PFSK-1 (cell line): ENCODE results near the gene CES3.

ENCODE experiments used
- FOXP2 ChIP-seq: optimal IDR thresholded peaks from 2 replicates; pipeline ENCODE3; 2011; ENCODE audit warnings: borderline replicate concordance, control low read depth, inconsistent platforms; ENCODE audit not compliant: insufficient read depth; ENCODE audit errors: extremely low read length, extremely low read depth
- POLR2AphosphoS5 ChIP-seq: IDR thresholded peaks from 2 replicates; pipeline ENCODE4 v1.6.1; 2012; ENCODE audit warnings: low read depth, mild to moderate bottlenecking, control low read depth, low read length, moderate library complexity
- SIN3A ChIP-seq: IDR thresholded peaks from 2 replicates; pipeline ENCODE4 v1.6.1; 2012; ENCODE audit warnings: mild to moderate bottlenecking, low read length, moderate library complexity, borderline replicate concordance; ENCODE audit not compliant: insufficient read depth
- TAF1 ChIP-seq: IDR thresholded peaks from 2 replicates; pipeline ENCODE4 v1.6.1; 2012; ENCODE audit warnings: low read length, control low read depth, borderline replicate concordance; ENCODE audit not compliant: insufficient read depth
- TF ChIP-seq, protein P1 (sequence below), 2 experiments: IDR thresholded peaks; 2 replicates each; pipeline versions ENCODE4 v1.6.1 to v1.8.0; 2011 to 2012; ENCODE audit warnings: low read depth in 2 of 2, low read length in 2 of 2, control low read depth in 1 of 2, inconsistent platforms in 1 of 2, mild to moderate bottlenecking in 1 of 2, moderate library complexity in 1 of 2; ENCODE audit not compliant: insufficient read depth in 1 of 2

Gene CES3

DNA sequence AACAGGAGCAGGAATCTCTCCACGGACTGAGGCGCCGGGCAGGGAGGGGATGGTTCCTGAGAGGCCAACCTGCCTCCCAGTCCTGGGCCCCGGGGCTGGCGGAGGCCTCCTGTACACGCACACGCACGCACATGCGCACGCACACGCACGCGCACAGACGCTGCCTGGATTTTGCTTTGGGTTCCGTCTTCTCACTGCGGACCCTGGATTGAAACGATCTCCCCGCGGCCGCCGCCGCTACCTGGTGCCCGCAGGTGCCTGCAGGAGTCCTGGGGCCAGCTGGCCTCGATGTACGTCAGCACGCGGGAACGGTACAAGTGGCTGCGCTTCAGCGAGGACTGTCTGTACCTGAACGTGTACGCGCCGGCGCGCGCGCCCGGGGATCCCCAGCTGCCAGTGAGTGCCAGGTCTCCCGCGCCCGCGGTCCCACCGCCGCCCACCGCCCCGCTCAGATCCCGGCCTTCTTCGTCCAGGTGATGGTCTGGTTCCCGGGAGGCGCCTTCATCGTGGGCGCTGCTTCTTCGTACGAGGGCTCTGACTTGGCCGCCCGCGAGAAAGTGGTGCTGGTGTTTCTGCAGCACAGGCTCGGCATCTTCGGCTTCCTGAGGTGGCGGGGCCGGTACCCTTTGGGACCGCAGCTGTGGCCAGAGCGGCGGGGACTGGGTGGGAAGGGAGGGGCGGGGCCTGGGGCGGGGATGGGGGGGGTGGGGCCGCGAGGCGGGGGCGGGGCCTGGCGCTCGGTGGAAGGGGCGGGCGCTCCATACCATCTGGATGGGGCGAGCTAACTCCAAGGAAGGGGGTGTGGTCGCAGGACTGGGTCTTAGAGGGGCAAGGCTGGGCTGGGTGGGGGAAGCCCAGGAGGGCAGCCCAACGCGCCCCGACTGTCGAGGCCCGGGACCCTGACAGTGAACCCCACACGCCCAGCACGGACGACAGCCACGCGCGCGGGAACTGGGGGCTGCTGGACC, 39.6 kb downstream of the CES3 start:
- TF ChIP-seq TAF1 (no peak), FOXP2 (no peak), SIN3A (no peak), POLR2AphosphoS5 (no peak)
- TF ChIP-seq, protein P1, sequence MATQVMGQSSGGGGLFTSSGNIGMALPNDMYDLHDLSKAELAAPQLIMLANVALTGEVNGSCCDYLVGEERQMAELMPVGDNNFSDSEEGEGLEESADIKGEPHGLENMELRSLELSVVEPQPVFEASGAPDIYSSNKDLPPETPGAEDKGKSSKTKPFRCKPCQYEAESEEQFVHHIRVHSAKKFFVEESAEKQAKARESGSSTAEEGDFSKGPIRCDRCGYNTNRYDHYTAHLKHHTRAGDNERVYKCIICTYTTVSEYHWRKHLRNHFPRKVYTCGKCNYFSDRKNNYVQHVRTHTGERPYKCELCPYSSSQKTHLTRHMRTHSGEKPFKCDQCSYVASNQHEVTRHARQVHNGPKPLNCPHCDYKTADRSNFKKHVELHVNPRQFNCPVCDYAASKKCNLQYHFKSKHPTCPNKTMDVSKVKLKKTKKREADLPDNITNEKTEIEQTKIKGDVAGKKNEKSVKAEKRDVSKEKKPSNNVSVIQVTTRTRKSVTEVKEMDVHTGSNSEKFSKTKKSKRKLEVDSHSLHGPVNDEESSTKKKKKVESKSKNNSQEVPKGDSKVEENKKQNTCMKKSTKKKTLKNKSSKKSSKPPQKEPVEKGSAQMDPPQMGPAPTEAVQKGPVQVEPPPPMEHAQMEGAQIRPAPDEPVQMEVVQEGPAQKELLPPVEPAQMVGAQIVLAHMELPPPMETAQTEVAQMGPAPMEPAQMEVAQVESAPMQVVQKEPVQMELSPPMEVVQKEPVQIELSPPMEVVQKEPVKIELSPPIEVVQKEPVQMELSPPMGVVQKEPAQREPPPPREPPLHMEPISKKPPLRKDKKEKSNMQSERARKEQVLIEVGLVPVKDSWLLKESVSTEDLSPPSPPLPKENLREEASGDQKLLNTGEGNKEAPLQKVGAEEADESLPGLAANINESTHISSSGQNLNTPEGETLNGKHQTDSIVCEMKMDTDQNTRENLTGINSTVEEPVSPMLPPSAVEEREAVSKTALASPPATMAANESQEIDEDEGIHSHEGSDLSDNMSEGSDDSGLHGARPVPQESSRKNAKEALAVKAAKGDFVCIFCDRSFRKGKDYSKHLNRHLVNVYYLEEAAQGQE (IDR thresholded peaks at IDR 0.05; ENCODE audit: insufficient read depth in 1 of 2, low read depth in 2 of 2, low read length in 2 of 2), result no peak

DNA sequence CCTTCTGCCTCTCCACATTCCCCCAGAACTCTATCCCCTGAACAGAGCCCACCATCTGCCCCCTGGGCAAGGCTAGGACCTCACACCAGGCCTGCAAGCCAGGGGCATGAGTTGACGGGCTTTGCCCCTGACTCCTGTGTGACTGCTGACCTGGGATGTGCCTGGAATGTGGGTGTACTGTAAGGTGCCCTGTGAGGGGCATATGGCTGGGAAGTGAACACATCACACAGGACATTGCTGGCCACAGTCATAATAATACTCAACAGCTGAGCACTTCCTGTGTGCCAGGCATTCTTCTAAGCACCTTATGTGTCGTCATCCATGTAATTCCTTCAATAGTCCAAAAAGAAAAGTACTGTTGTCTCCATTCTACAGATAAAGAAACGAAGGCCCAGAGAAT, 40.7 kb downstream of the CES3 start:
- TF ChIP-seq SIN3A (no peak), FOXP2 (no peak), TAF1 (no peak), POLR2AphosphoS5 (no peak)
- TF ChIP-seq, protein P1 (IDR thresholded peaks at IDR 0.05; ENCODE audit: insufficient read depth in 1 of 2, low read depth in 2 of 2, low read length in 2 of 2), result no peak

GRCh38 chr16:67006930-67007658, 46.0 kb downstream of the CES3 start:
- no peak for TF ChIP-seq TAF1
- TF ChIP-seq FOXP2, result no peak
- TF ChIP-seq POLR2AphosphoS5, result no peak
- TF ChIP-seq SIN3A, result no peak
- TF ChIP-seq, protein P1 (IDR thresholded peaks at IDR 0.05; ENCODE audit: insufficient read depth in 1 of 2, low read depth in 2 of 2, low read length in 2 of 2), result no peak

GRCh38 chr16:67009158-67009557, 48.1 kb downstream of the CES3 start:
- TF ChIP-seq FOXP2 (no peak), TAF1 (no peak), POLR2AphosphoS5 (no peak), SIN3A (no peak)
- TF ChIP-seq, protein P1 (IDR thresholded peaks at IDR 0.05; ENCODE audit: insufficient read depth in 1 of 2, low read depth in 2 of 2, low read length in 2 of 2), result no peak
